K562 (cell line): ENCODE data around the gene VEZF1. TPM values are rescaled to one million over a fixed set of nuclear protein-coding genes. Genes with fewer than 3 reads are reported as not detected.

Experiments used
- C11orf30 ChIP-seq: fragments of 450-650 bp; IDR thresholded peaks from 2 replicates; pipeline ENCODE4 v1.6.1; 2016; ENCODE audit warnings: low read depth, mild to moderate bottlenecking
- CHAMP1 ChIP-seq: fragments of 450-650 bp; IDR thresholded peaks from 2 replicates; pipeline ENCODE4 v1.6.1; 2016; ENCODE audit warnings: mild to moderate bottlenecking
- E2F8 ChIP-seq: fragments of 450-650 bp; IDR thresholded peaks from 2 replicates; pipeline ENCODE4 v1.7.1; 2018; ENCODE audit warnings: mild to moderate bottlenecking, low read depth; ENCODE audit not compliant: partially characterized antibody
- EWSR1 ChIP-seq: fragments of 450-650 bp; IDR thresholded peaks from 2 replicates; pipeline ENCODE4 v1.6.1; 2018; ENCODE audit warnings: borderline replicate concordance, mild to moderate bottlenecking, low read depth, moderate library complexity; ENCODE audit not compliant: partially characterized antibody
- HLTF ChIP-seq: fragments of 450-650 bp; IDR thresholded peaks from 2 replicates; pipeline ENCODE4 v1.6.1; 2016
- NFE2 ChIP-seq: IDR thresholded peaks from 2 replicates; pipeline ENCODE4 v1.6.1; 2014; ENCODE audit warnings: antibody characterized with exemption, low read depth
- NKRF ChIP-seq: fragments of 450-650 bp; IDR thresholded peaks from 2 replicates; pipeline ENCODE4 v1.6.1; 2016; ENCODE audit warnings: borderline replicate concordance
- OTX1 ChIP-seq: fragments of 450-650 bp; formaldehyde crosslinking; IDR thresholded peaks from 2 replicates; pipeline ENCODE4 v1.4.0; 2022; ENCODE audit warnings: mild to moderate bottlenecking
- POLR3G ChIP-seq: IDR thresholded peaks from 2 replicates; pipeline ENCODE4 v1.6.1; 2011; ENCODE audit not compliant: insufficient read length, insufficient replicate concordance; ENCODE audit errors: extremely low read depth
- PURB ChIP-seq: sonication (generic); formaldehyde crosslinking; IDR thresholded peaks from 2 replicates; pipeline ENCODE4 v1.9.0; 2021; ENCODE audit warnings: low read depth, mild to moderate bottlenecking, missing genetic modification reagents
- TAF1 ChIP-seq: IDR thresholded peaks from 2 replicates; pipeline ENCODE4 v1.6.1; 2011; ENCODE audit warnings: mild to moderate bottlenecking, low read length, moderate library complexity; ENCODE audit not compliant: insufficient read depth, control insufficient read depth, severe bottlenecking; ENCODE audit errors: extremely low read depth
- THAP12 ChIP-seq: fragments of 250-450 bp; sonication (Bioruptor Pico); IDR thresholded peaks from 2 replicates; pipeline ENCODE4 v1.9.0; 2021; ENCODE audit warnings: mild to moderate bottlenecking, inconsistent platforms
- ZBTB5 ChIP-seq: fragments of 450-650 bp; IDR thresholded peaks from 2 replicates; pipeline ENCODE4 v1.6.1; 2017; ENCODE audit warnings: antibody characterized with exemption
- ZNF77 ChIP-seq: fragments of 250-450 bp; sonication (Bioruptor Pico); IDR thresholded peaks from 2 replicates; pipeline ENCODE4 v1.5.0; 2020
- polyA plus RNA-seq, 8 experiments: library from polyadenylated mRNA; depleted of rRNA in 4 of 8; stranded (reverse) in 5 of 8; unstranded in 3 of 8; fragments of >200 nt; fragmentation: Nextera tagmentation in 2 of 8; fragmentation: Illumina TruSeq in 1 of 8; extraction: Ambion mirVana in 2 of 8; extraction: Trizol in 1 of 8; gene quantifications; 2 replicates each; pipeline versions ENCODE4 v1.2.1 to v1.2.3, GENCODE V29; 2011 to 2014; ENCODE audit warnings: inconsistent platforms in 1 of 8, missing spikeins in 1 of 8
- total RNA-seq, 7 experiments: library from RNA; depleted of rRNA in 6 of 7; stranded (reverse); fragments of >200 nt in 6 of 7; fragmentation: Illumina TruSeq in 2 of 7; extraction: Trizol in 2 of 7; gene quantifications; 2 replicates each; pipeline versions ENCODE4 v1.2.1 to v1.2.3, GENCODE V29; 2011 to 2021; ENCODE audit warnings: low replicate concordance in 1 of 7

VEZF1 gene
- total and polyA plus RNA-seq, 9 of the 15 experiments (the other 6 are each of a cell fraction or from before 2014, with no cell fraction given): 9.5 to 33.4 (median 22.1) TPM

- TF ChIP-seq HLTF (no peak; the same call in 1 of the 2 replicates), NFE2 (peak; percentile 6; the same call in 1 of the 2 replicates), CHAMP1 (no peak), E2F8 (peak; percentile 100), NKRF (no peak; the same call in 1 of the 2 replicates), C11orf30 (peak; percentile 51; the same call in 1 of the 2 replicates), THAP12 (CRISPR knock-in tag) (peak; percentile 90; the same call in 1 of the 2 replicates), ZBTB5 (no peak), OTX1 (CRISPR knock-in tag) (no peak), ZNF77 (CRISPR knock-in tag) (peak; percentile 2; the same call in 1 of the 2 replicates), PURB (no peak), POLR3G (no peak), EWSR1 (no peak), TAF1 (peak; percentile 96)
Measured at GRCh38 chr17:58006924-58007780, 19.1 kb upstream of the VEZF1 start, which contains the start of gene SRSF1 (continued).
